NCI-H748 (cell line): ENCODE measurements around the gene FBXL20.
A peak's percentile ranks its signal among the peaks of the same experiment; 100 is the strongest.

Experiments used
- DNase-seq: peaks from one replicate; lab custom pipeline; 2025; ENCODE audit not compliant: unreplicated experiment; lab: John Stamatoyannopoulos, UW

Gene FBXL20

GRCh38 chr17:39229274-39229913, 172.0 kb downstream of the FBXL20 start:
- DNase-seq: no peak

GRCh38 chr17:39227364-39227919, 174.0 kb downstream of the FBXL20 start:
- no peak for DNase-seq

GRCh38 chr17:39225959-39226683, 175.3 kb downstream of the FBXL20 start:
- DNase-seq: peak; percentile 94

GRCh38 chr17:39225308-39225958, 176.0 kb downstream of the FBXL20 start, which contains the start of gene STAC2:
Gene STAC2 (minus strand): TSS chr17:39225945. CDS start chr17:39225502, 443 bp downstream.
- DNase-seq: no peak

GRCh38 chr17:39224778-39225307, 176.6 kb downstream of the FBXL20 start:
- DNase-seq: peak; percentile 54

- DNase-seq: peak; percentile 54
Observed at GRCh38 chr17:39223907-39224777, 177.3 kb downstream of the FBXL20 start.

GRCh38 chr17:39222866-39223834, 178.3 kb downstream of the FBXL20 start:
- DNase-seq: no peak

- DNase-seq: no peak
Observed at GRCh38 chr17:39222151-39222550, 179.3 kb downstream of the FBXL20 start.

GRCh38 chr17:39221572-39221971, 179.9 kb downstream of the FBXL20 start:
- no peak for DNase-seq

GRCh38 chr17:39219647-39220154, 181.7 kb downstream of the FBXL20 start:
- DNase-seq: no peak

GRCh38 chr17:39218906-39219305, 182.5 kb downstream of the FBXL20 start:
- DNase-seq: no peak

GRCh38 chr17:39217734-39218369, 183.6 kb downstream of the FBXL20 start:
- no peak for DNase-seq

GRCh38 chr17:39213852-39214251, 187.6 kb downstream of the FBXL20 start:
- DNase-seq: no peak

- no peak for DNase-seq
Observed at GRCh38 chr17:39212841-39213480, 188.5 kb downstream of the FBXL20 start.

GRCh38 chr17:39212195-39212810, 189.1 kb downstream of the FBXL20 start:
- no peak for DNase-seq

- no peak for DNase-seq
Observed at GRCh38 chr17:39210093-39210434, 191.4 kb downstream of the FBXL20 start.

- DNase-seq: no peak
Observed at GRCh38 chr17:39209317-39210092, 191.9 kb downstream of the FBXL20 start.
